GM23338 (cell line): ENCODE results near the gene SMYD3. TPM values are rescaled to one million over a fixed set of nuclear protein-coding genes. Genes with fewer than 3 reads are reported as not detected.

ENCODE experiments used
- ATAC-seq: fragments of 200-7000 bp; cut with Tn5 transposase; 3 replicates; pipeline ENCODE4 v1.9.1; 2020
- DNase-seq: peaks from one replicate; pipeline ENCODE4 v3.0.0-alpha.2; 2015; ENCODE audit warnings: low spot score
- H2AFZ ChIP-seq: fragments of 200-600 bp; sonication (generic); 2 replicates; pipeline ENCODE4 v1.8.0; 2016; ENCODE audit warnings: antibody characterized with exemption, mild to moderate bottlenecking, moderate library complexity
- H3F3A ChIP-seq: fragments of 200-600 bp; sonication (generic); replicated peaks from 2 replicates; pipeline ENCODE4 v1.8.0; 2017; ENCODE audit warnings: antibody characterized with exemption, mixed run types, low read depth
- H3K27ac ChIP-seq: fragments of 200-600 bp; sonication (generic); 2 replicates; pipeline ENCODE4 v1.6.1; 2016; ENCODE audit warnings: low read depth
- H3K27me3 ChIP-seq: fragments of 200-600 bp; sonication (generic); 2 replicates; pipeline ENCODE4 v1.8.0; 2016; ENCODE audit warnings: mild to moderate bottlenecking, mixed run types, moderate library complexity; ENCODE audit not compliant: insufficient read depth
- H3K36me3 ChIP-seq: fragments of 200-600 bp; sonication (generic); 2 replicates; pipeline ENCODE4 v1.8.0; 2016; ENCODE audit warnings: mild to moderate bottlenecking; ENCODE audit not compliant: insufficient read depth
- H3K4me1 ChIP-seq: fragments of 200-600 bp; sonication (generic); 2 replicates; pipeline ENCODE4 v1.8.0; 2016; ENCODE audit warnings: mild to moderate bottlenecking, moderate library complexity; ENCODE audit not compliant: insufficient read depth
- H3K4me2 ChIP-seq: fragments of 200-600 bp; sonication (generic); 2 replicates; pipeline ENCODE4 v1.7.1; 2017; ENCODE audit warnings: mixed run types
- H3K4me3 ChIP-seq: fragments of 200-600 bp; sonication (generic); 2 replicates; pipeline ENCODE4 v1.6.1; 2016; ENCODE audit warnings: mixed run types
- H3K79me2 ChIP-seq: fragments of 200-600 bp; sonication (generic); replicated peaks from 2 replicates; pipeline ENCODE4 v1.8.0; 2017; ENCODE audit warnings: mild to moderate bottlenecking; ENCODE audit not compliant: insufficient read depth
- H3K9me2 ChIP-seq: fragments of 200-600 bp; sonication (generic); 2 replicates; pipeline ENCODE4 v1.8.0; 2017; ENCODE audit not compliant: insufficient read depth
- H4K20me1 ChIP-seq: fragments of 200-600 bp; sonication (generic); replicated peaks from 2 replicates; pipeline ENCODE4 v1.8.0; 2017; ENCODE audit warnings: mild to moderate bottlenecking; ENCODE audit not compliant: insufficient read depth
- H3K27ac Mint-ChIP-seq: 2 replicates; pipeline ENCODE4 v1.8.0; 2020; ENCODE audit warnings: inconsistent platforms, mild to moderate bottlenecking, moderate library complexity, mixed read lengths
- H3K27me3 Mint-ChIP-seq: 3 replicates; pipeline ENCODE4 v1.8.0; 2022; ENCODE audit warnings: low read depth, mild to moderate bottlenecking, moderate library complexity, mixed read lengths, inconsistent platforms; ENCODE audit not compliant: insufficient read depth, poor library complexity
- H3K36me3 Mint-ChIP-seq: 3 replicates; pipeline ENCODE4 v1.8.0; 2021; ENCODE audit warnings: low read depth, mild to moderate bottlenecking, inconsistent platforms, moderate library complexity, mixed read lengths
- H3K4me1 Mint-ChIP-seq: 3 replicates; pipeline ENCODE4 v1.8.0; 2020; ENCODE audit warnings: mild to moderate bottlenecking, inconsistent platforms, mixed read lengths
- H3K4me3 Mint-ChIP-seq: 3 replicates; pipeline ENCODE4 v1.8.0; 2021; ENCODE audit warnings: moderate library complexity, mild to moderate bottlenecking, inconsistent platforms, mixed read lengths
- H3K9me3 Mint-ChIP-seq: 3 replicates; pipeline ENCODE4 v1.8.0; 2020; ENCODE audit warnings: moderate library complexity, mild to moderate bottlenecking, inconsistent platforms, mixed read lengths
- CTCF ChIP-seq, 2 experiments: fragments of 200-600 bp in 1 of 2; sonication (generic) in 1 of 2; conservative IDR thresholded peaks; 2 replicates each; pipeline versions ENCODE4 v1.5.1 to v1.6.1; 2016 to 2017; ENCODE audit warnings: antibody characterized with exemption in 2 of 2, low read depth in 2 of 2, mild to moderate bottlenecking in 2 of 2, moderate library complexity in 1 of 2
- EZH2phosphoT487 ChIP-seq: fragments of 200-600 bp; sonication (generic); IDR thresholded peaks from one replicate; pipeline ENCODE4 v1.8.1; 2018; ENCODE audit warnings: antibody characterized with exemption; ENCODE audit not compliant: unreplicated experiment
- JUNB ChIP-seq: IDR thresholded peaks from one replicate; pipeline ENCODE4 v1.6.1; 2016; ENCODE audit warnings: antibody characterized with exemption; ENCODE audit not compliant: unreplicated experiment
- NANOG ChIP-seq: IDR thresholded peaks from 2 replicates; pipeline ENCODE4 v1.6.1; 2016; ENCODE audit warnings: antibody characterized with exemption, borderline replicate concordance
- POLR2AphosphoS5 ChIP-seq: IDR thresholded peaks from 2 replicates; pipeline ENCODE4 v1.6.1; 2016; ENCODE audit warnings: antibody characterized with exemption, low read depth
- STAT1 ChIP-seq: IDR thresholded peaks from one replicate; pipeline ENCODE4 v1.6.1; 2016; ENCODE audit warnings: antibody characterized with exemption; ENCODE audit not compliant: unreplicated experiment
- ZNF114 ChIP-seq: fragments of 250-450 bp; sonication (Bioruptor Pico); IDR thresholded peaks from 2 replicates; pipeline ENCODE4 v1.5.0; 2020; ENCODE audit warnings: mild to moderate bottlenecking, moderate library complexity
- ZNF331 ChIP-seq: fragments of 250-450 bp; sonication (Bioruptor Pico); IDR thresholded peaks from 2 replicates; pipeline ENCODE4 v1.5.0; 2020; ENCODE audit warnings: low read depth, mild to moderate bottlenecking, moderate library complexity
- polyA plus RNA-seq: library from polyadenylated mRNA; unstranded; fragments of >200 nt; fragmentation: Nextera tagmentation; extraction: Ambion mirVana; gene quantifications from 2 replicates; pipeline ENCODE4 v1.2.1, GENCODE V29; 2016
- total RNA-seq: library from RNA; depleted of rRNA; stranded (reverse); fragments of >200 nt; shearing (Covaris generic); gene quantifications from 2 replicates; pipeline ENCODE4 v1.2.3, GENCODE V29; 2014
- TF ChIP-seq, protein P1 (sequence below): fragments of 250-450 bp; sonication (Bioruptor Pico); IDR thresholded peaks from 2 replicates; pipeline ENCODE4 v1.5.0; 2020; ENCODE audit warnings: mild to moderate bottlenecking, moderate library complexity
- TF ChIP-seq, protein P2 (sequence below): IDR thresholded peaks from 2 replicates; pipeline ENCODE4 v1.6.1; 2016; ENCODE audit warnings: antibody characterized with exemption

The SMYD3 gene
- total and polyA plus RNA-seq, 2 experiments from 2014 or later: 31.8 to 34.4 TPM

GRCh38 chr1:246512635-246513034 lies 5.6 kb upstream of the SMYD3 start:
- Mint-ChIP-seq H3K27me3 (peaks cover 12% of the 10 kb centered on the region), H3K9me3 (peaks cover 53% of the 10 kb centered on the region), H3K4me3 (no peak overlapping the region), H3K4me1 (no peaks in the 10 kb centered on the region), H3K36me3 (peaks cover 7% of the 10 kb centered on the region), H3K27ac (no peak overlapping the region)
- Histone ChIP-seq H3K27me3 (no peaks in the 10 kb centered on the region), H3K27ac (no peak overlapping the region), H4K20me1 (no peaks in the 10 kb centered on the region), H2AFZ (no peak overlapping the region), H3F3A (no peaks in the 10 kb centered on the region), H3K36me3 (no peaks in the 10 kb centered on the region), H3K4me1 (no peaks in the 10 kb centered on the region), H3K9me2 (no peaks in the 10 kb centered on the region), H3K4me3 (no peak overlapping the region), H3K4me2 (no peak overlapping the region), H3K79me2 (no peaks in the 10 kb centered on the region)
- TF ChIP-seq NANOG: no peak
- TF ChIP-seq ZNF114 (CRISPR knock-in tag): no peak
- TF ChIP-seq JUNB: no peak
- TF ChIP-seq CTCF (conservative IDR thresholded peaks at IDR 0.05; ENCODE audit: low read depth in 2 of 2): no peak
- TF ChIP-seq, protein P1, sequence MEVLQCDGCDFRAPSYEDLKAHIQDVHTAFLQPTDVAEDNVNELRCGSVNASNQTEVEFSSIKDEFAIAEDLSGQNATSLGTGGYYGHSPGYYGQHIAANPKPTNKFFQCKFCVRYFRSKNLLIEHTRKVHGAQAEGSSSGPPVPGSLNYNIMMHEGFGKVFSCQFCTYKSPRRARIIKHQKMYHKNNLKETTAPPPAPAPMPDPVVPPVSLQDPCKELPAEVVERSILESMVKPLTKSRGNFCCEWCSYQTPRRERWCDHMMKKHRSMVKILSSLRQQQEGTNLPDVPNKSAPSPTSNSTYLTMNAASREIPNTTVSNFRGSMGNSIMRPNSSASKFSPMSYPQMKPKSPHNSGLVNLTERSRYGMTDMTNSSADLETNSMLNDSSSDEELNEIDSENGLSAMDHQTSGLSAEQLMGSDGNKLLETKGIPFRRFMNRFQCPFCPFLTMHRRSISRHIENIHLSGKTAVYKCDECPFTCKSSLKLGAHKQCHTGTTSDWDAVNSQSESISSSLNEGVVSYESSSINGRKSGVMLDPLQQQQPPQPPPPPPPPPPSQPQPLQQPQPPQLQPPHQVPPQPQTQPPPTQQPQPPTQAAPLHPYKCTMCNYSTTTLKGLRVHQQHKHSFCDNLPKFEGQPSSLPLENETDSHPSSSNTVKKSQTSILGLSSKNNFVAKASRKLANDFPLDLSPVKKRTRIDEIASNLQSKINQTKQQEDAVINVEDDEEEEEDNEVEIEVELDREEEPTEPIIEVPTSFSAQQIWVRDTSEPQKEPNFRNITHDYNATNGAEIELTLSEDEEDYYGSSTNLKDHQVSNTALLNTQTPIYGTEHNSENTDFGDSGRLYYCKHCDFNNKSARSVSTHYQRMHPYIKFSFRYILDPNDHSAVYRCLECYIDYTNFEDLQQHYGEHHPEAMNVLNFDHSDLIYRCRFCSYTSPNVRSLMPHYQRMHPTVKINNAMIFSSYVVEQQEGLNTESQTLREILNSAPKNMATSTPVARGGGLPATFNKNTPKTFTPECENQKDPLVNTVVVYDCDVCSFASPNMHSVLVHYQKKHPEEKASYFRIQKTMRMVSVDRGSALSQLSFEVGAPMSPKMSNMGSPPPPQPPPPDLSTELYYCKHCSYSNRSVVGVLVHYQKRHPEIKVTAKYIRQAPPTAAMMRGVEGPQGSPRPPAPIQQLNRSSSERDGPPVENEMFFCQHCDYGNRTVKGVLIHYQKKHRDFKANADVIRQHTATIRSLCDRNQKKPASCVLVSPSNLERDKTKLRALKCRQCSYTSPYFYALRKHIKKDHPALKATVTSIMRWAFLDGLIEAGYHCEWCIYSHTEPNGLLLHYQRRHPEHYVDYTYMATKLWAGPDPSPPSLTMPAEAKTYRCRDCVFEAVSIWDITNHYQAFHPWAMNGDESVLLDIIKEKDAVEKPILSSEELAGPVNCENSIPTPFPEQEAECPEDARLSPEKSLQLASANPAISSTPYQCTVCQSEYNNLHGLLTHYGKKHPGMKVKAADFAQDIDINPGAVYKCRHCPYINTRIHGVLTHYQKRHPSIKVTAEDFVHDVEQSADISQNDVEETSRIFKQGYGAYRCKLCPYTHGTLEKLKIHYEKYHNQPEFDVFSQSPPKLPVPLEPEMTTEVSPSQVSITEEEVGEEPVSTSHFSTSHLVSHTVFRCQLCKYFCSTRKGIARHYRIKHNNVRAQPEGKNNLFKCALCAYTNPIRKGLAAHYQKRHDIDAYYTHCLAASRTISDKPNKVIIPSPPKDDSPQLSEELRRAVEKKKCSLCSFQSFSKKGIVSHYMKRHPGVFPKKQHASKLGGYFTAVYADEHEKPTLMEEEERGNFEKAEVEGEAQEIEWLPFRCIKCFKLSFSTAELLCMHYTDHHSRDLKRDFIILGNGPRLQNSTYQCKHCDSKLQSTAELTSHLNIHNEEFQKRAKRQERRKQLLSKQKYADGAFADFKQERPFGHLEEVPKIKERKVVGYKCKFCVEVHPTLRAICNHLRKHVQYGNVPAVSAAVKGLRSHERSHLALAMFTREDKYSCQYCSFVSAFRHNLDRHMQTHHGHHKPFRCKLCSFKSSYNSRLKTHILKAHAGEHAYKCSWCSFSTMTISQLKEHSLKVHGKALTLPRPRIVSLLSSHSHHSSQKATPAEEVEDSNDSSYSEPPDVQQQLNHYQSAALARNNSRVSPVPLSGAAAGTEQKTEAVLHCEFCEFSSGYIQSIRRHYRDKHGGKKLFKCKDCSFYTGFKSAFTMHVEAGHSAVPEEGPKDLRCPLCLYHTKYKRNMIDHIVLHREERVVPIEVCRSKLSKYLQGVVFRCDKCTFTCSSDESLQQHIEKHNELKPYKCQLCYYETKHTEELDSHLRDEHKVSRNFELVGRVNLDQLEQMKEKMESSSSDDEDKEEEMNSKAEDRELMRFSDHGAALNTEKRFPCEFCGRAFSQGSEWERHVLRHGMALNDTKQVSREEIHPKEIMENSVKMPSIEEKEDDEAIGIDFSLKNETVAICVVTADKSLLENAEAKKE: no peak
- TF ChIP-seq, protein P2, sequence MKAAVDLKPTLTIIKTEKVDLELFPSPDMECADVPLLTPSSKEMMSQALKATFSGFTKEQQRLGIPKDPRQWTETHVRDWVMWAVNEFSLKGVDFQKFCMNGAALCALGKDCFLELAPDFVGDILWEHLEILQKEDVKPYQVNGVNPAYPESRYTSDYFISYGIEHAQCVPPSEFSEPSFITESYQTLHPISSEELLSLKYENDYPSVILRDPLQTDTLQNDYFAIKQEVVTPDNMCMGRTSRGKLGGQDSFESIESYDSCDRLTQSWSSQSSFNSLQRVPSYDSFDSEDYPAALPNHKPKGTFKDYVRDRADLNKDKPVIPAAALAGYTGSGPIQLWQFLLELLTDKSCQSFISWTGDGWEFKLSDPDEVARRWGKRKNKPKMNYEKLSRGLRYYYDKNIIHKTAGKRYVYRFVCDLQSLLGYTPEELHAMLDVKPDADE: no peak
- no peak for TF ChIP-seq ZNF331
- TF ChIP-seq POLR2AphosphoS5: no peak
- no peak for TF ChIP-seq STAT1
- TF ChIP-seq EZH2phosphoT487: no peak
- DNase-seq (no peak), ATAC-seq (no peak)
